ENCODE measurements around the gene GATAD2A. TPM values are rescaled to one million over a fixed set of nuclear protein-coding genes. Genes with fewer than 3 reads are reported as not detected.

Gene GATAD2A
- total RNA-seq, 1 donor from 2014 or later = 91.0 TPM

DNA sequence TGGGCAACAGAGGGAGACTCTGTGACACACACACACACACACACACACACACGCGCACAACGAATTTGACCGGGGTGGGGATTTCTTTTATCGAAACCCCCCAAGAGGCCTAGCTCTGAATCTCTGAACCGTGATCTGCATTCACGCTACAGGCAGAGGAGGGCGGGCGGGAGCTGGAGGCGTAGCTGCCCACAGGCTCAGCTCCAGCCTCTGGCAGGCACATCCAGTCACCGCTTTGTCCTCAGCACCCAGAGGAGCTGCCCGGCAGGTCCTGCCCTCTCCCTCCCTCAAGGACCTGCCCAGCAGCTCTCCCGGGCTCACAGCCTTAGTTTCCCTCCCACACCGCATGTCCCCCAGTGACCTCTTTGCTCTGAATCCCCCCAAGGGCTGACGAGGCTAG lies 152.6 kb downstream of the GATAD2A start:
- H3K27me3 Mint-ChIP-seq = no peaks in the 10 kb centered on the region
- H3K36me3 Mint-ChIP-seq (ENCODE audit: insufficient read depth) = peaks cover 2% of the 10 kb centered on the region
- no peaks in the 10 kb centered on the region for H3K4me1 Mint-ChIP-seq (ENCODE audit: low read depth)
- DNase-seq (ENCODE audit: low spot score, unreplicated experiment) = no peak
- H3K9me3 Mint-ChIP-seq (ENCODE audit: low read depth) = no peaks in the 10 kb centered on the region
- TF ChIP-seq, protein P1, sequence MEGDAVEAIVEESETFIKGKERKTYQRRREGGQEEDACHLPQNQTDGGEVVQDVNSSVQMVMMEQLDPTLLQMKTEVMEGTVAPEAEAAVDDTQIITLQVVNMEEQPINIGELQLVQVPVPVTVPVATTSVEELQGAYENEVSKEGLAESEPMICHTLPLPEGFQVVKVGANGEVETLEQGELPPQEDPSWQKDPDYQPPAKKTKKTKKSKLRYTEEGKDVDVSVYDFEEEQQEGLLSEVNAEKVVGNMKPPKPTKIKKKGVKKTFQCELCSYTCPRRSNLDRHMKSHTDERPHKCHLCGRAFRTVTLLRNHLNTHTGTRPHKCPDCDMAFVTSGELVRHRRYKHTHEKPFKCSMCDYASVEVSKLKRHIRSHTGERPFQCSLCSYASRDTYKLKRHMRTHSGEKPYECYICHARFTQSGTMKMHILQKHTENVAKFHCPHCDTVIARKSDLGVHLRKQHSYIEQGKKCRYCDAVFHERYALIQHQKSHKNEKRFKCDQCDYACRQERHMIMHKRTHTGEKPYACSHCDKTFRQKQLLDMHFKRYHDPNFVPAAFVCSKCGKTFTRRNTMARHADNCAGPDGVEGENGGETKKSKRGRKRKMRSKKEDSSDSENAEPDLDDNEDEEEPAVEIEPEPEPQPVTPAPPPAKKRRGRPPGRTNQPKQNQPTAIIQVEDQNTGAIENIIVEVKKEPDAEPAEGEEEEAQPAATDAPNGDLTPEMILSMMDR (IDR thresholded peaks at IDR 0.05; ENCODE audit: unreplicated experiment) = no peak
- no peak overlapping the region for H3K4me3 Mint-ChIP-seq (ENCODE audit: low read depth)
- no peak overlapping the region for H3K27ac Mint-ChIP-seq

Small RNA genes within 50 kb of the gene (microRNA-seq; reads per million reads assigned to microRNA genes)
- not detected for gene MIR640 (ENCODE audit: borderline number of aligned reads, unreplicated experiment)

Other genes with a start within 250 kb of the GATAD2A start
- 4.2 and 4.4 TPM in 2 replicates for gene MEF2B, start 235.4 kb upstream of the GATAD2A start, total RNA-seq
- gene BORCS8, start 213.5 kb upstream of the GATAD2A start, total RNA-seq = 28.9 and 33.9 TPM in 2 replicates
- gene RFXANK, start 213.4 kb upstream of the GATAD2A start, total RNA-seq = 134 and 135 TPM in 2 replicates
- gene NR2C2AP, start 202.3 kb upstream of the GATAD2A start, total RNA-seq = 10.6 and 12.2 TPM in 2 replicates
- 0.17 and 0.36 TPM in 2 replicates for gene NCAN, start 193.7 kb upstream of the GATAD2A start, total RNA-seq
- 4.9 and 7.6 TPM in 2 replicates for gene TM6SF2, start 132.4 kb upstream of the GATAD2A start, total RNA-seq
- gene SUGP1, start 85.2 kb upstream of the GATAD2A start, total RNA-seq = 86.0 and 95.6 TPM in 2 replicates
- gene MAU2, start 84.8 kb upstream of the GATAD2A start, total RNA-seq = 91.9 and 98.5 TPM in 2 replicates
- 2.7 and 3.3 TPM in 2 replicates for gene TSSK6, start 109.9 kb downstream of the GATAD2A start, total RNA-seq
- gene NDUFA13, start 110.5 kb downstream of the GATAD2A start, total RNA-seq = 346 and 347 TPM in 2 replicates
- gene YJEFN3, start 123.2 kb downstream of the GATAD2A start, total RNA-seq = 22.6 and 27.6 TPM in 2 replicates
- gene CILP2, start 132.6 kb downstream of the GATAD2A start, total RNA-seq = 2.4 and 2.6 TPM in 2 replicates
- gene PBX4, start 213.0 kb downstream of the GATAD2A start, total RNA-seq = 5.0 and 5.2 TPM in 2 replicates
- gene LPAR2, start 222.5 kb downstream of the GATAD2A start, total RNA-seq = 164 and 170 TPM in 2 replicates
- gene GMIP, start 238.0 kb downstream of the GATAD2A start, total RNA-seq = 29.2 and 30.5 TPM in 2 replicates

Measured in progenitor cell of endocrine pancreas (in vitro differentiated cells).